HepG2 (cell line): ENCODE results near the gene ASB4.

Experiments used
- CTCF ChIP-seq: sonication (generic); formaldehyde crosslinking; IDR thresholded peaks from 2 replicates; pipeline ENCODE4 v1.5.0; 2020; ENCODE audit warnings: mild to moderate bottlenecking, missing genetic modification reagents, moderate library complexity
- EP300 ChIP-seq, 3 experiments: sonication (generic) in 1 of 3; formaldehyde crosslinking in 1 of 3; IDR thresholded peaks; 2 replicates each; pipeline versions ENCODE4 v1.5.1 to v1.6.1; 2011 to 2020; ENCODE audit warnings: low read depth in 2 of 3, low read length in 2 of 3, borderline replicate concordance in 1 of 3, improper control_type of control experiment in 1 of 3, mild to moderate bottlenecking in 1 of 3, missing genetic modification reagents in 1 of 3, moderate library complexity in 1 of 3
- FOXK2 ChIP-seq: fragments of 450-650 bp; IDR thresholded peaks from 2 replicates; pipeline ENCODE4 v1.6.1; 2016
- JARID2 ChIP-seq: sonication (generic); formaldehyde crosslinking; IDR thresholded peaks from 2 replicates; pipeline ENCODE4 v1.8.1; 2023; ENCODE audit warnings: missing genetic modification reagents, inconsistent platforms; ENCODE audit not compliant: insufficient replicate concordance
- KLF6 ChIP-seq: IDR thresholded peaks from 2 replicates; pipeline ENCODE4 v1.8.0; 2016; ENCODE audit warnings: missing biosample characterization, missing genetic modification reagents
- POLR2G ChIP-seq: fragments of 200-400 bp; formaldehyde crosslinking; IDR thresholded peaks from 2 replicates; pipeline ENCODE4 v1.6.1; 2018; ENCODE audit warnings: mild to moderate bottlenecking, low read depth, low read length, moderate library complexity
- RFXANK ChIP-seq: IDR thresholded peaks from 2 replicates; pipeline ENCODE4 v1.6.1; 2016
- THAP8 ChIP-seq: sonication (generic); formaldehyde crosslinking; IDR thresholded peaks from 2 replicates; pipeline ENCODE4 v1.5.1; 2020; ENCODE audit warnings: missing genetic modification reagents, mild to moderate bottlenecking, borderline replicate concordance
- U2AF2 ChIP-seq: fragments of 200-400 bp; formaldehyde crosslinking; IDR thresholded peaks from 2 replicates; pipeline ENCODE4 v1.6.1; 2017; ENCODE audit warnings: low read depth, mild to moderate bottlenecking, low read length
- YY1 ChIP-seq: IDR thresholded peaks from 2 replicates; pipeline ENCODE4 v1.6.1; 2011; ENCODE audit warnings: low read length, low read depth, moderate library complexity, mild to moderate bottlenecking; ENCODE audit not compliant: insufficient read depth, insufficient replicate concordance
- ZNF446 ChIP-seq: sonication (generic); formaldehyde crosslinking; IDR thresholded peaks from 2 replicates; pipeline ENCODE4 v1.5.0; 2020; ENCODE audit warnings: mild to moderate bottlenecking, missing genetic modification reagents
- ZNF451 ChIP-seq: sonication (generic); formaldehyde crosslinking; IDR thresholded peaks from 2 replicates; pipeline ENCODE4 v1.5.0; 2020; ENCODE audit warnings: mild to moderate bottlenecking, missing genetic modification reagents
- ZNF530 ChIP-seq: sonication (generic); formaldehyde crosslinking; IDR thresholded peaks from 2 replicates; pipeline ENCODE4 v1.5.0; 2020; ENCODE audit warnings: low read depth, mild to moderate bottlenecking, missing genetic modification reagents
- ZNF713 ChIP-seq: sonication (generic); formaldehyde crosslinking; IDR thresholded peaks from 2 replicates; pipeline ENCODE4 v1.4.0; 2020; ENCODE audit warnings: mild to moderate bottlenecking, missing genetic modification reagents

- TF ChIP-seq YY1 (no peak), RFXANK (no peak), ZNF451 (CRISPR knock-in tag) (no peak), THAP8 (CRISPR knock-in tag) (no peak), POLR2G (no peak), EP300 (IDR thresholded peaks at IDR 0.05; ENCODE audit: low read depth in 2 of 2, low read length in 2 of 2) (no peak), EP300 (CRISPR knock-in tag; IDR thresholded peaks at IDR 0.05; ENCODE audit: borderline replicate concordance) (no peak), ZNF446 (no peak), ZNF713 (no peak), CTCF (CRISPR knock-in tag) (no peak), U2AF2 (no peak), ZNF530 (CRISPR knock-in tag) (no peak), KLF6 (no peak), FOXK2 (no peak), JARID2 (CRISPR knock-in tag) (no peak)
Measured at GRCh38 chr7:95503271-95504131, 17.8 kb downstream of the ASB4 start.
